Transverse colon (tissue), 4 donors: ENCODE data around the gene TRIL.

ENCODE experiments used
- EP300 ChIP-seq: sonication (generic); formaldehyde crosslinking; IDR thresholded peaks from one replicate; pipeline ENCODE4 v1.6.1; 2017; ENCODE audit warnings: antibody characterized with exemption, low read depth
- POLR2A ChIP-seq: fragments of 450-650 bp; IDR thresholded peaks from one replicate; pipeline ENCODE4 v1.6.1; 2016; ENCODE audit warnings: antibody characterized with exemption, mild to moderate bottlenecking, moderate library complexity
- POLR2AphosphoS5 ChIP-seq, 3 donors: sonication (generic); formaldehyde crosslinking; IDR thresholded peaks; one replicate each; pipeline ENCODE4 v1.6.1; 2016; ENCODE audit warnings: antibody characterized with exemption in 3 of 3
- TF ChIP-seq, protein P1 (sequence below), 5 experiments: fragments of 200-600 bp in 3 of 5; fragments of 450-650 bp in 2 of 5; sonication (generic) in 3 of 5; IDR thresholded peaks; 1 replicate in 2 of 5; 2 replicates in 3 of 5; pipeline ENCODE4 v1.5.1; 2016 to 2017; ENCODE audit warnings: antibody characterized with exemption in 5 of 5, inconsistent platforms in 3 of 5, mild to moderate bottlenecking in 2 of 5, moderate library complexity in 1 of 5

GRCh38 chr7:28958235-28958979 is at the start of gene TRIL:
- TF ChIP-seq, protein P1, sequence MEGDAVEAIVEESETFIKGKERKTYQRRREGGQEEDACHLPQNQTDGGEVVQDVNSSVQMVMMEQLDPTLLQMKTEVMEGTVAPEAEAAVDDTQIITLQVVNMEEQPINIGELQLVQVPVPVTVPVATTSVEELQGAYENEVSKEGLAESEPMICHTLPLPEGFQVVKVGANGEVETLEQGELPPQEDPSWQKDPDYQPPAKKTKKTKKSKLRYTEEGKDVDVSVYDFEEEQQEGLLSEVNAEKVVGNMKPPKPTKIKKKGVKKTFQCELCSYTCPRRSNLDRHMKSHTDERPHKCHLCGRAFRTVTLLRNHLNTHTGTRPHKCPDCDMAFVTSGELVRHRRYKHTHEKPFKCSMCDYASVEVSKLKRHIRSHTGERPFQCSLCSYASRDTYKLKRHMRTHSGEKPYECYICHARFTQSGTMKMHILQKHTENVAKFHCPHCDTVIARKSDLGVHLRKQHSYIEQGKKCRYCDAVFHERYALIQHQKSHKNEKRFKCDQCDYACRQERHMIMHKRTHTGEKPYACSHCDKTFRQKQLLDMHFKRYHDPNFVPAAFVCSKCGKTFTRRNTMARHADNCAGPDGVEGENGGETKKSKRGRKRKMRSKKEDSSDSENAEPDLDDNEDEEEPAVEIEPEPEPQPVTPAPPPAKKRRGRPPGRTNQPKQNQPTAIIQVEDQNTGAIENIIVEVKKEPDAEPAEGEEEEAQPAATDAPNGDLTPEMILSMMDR (IDR thresholded peaks at IDR 0.05) = no peak
- TF ChIP-seq POLR2AphosphoS5 (IDR thresholded peaks at IDR 0.05) (peak in 1 of 3 donors; percentile 6), POLR2A (no peak), EP300 (no peak)
